HFFc6 (cell line): ENCODE data around the gene ATP8A1. TPM values are rescaled to one million over a fixed set of nuclear protein-coding genes. Genes with fewer than 3 reads are reported as not detected.

Source experiments
- DNase-seq: peaks from one replicate; pipeline ENCODE4 v3.0.0-alpha.2; 2018
- H3K27ac Mint-ChIP-seq: 2 replicates; pipeline ENCODE4 v1.8.0; 2020; ENCODE audit warnings: mild to moderate bottlenecking, mixed read lengths
- H3K27me3 Mint-ChIP-seq: 2 replicates; pipeline ENCODE4 v1.8.0; 2021; ENCODE audit warnings: mild to moderate bottlenecking, moderate library complexity, mixed read lengths; ENCODE audit not compliant: insufficient read depth
- H3K36me3 Mint-ChIP-seq: 2 replicates; pipeline ENCODE4 v1.8.0; 2021; ENCODE audit warnings: low read depth, mixed read lengths
- H3K4me1 Mint-ChIP-seq: 2 replicates; pipeline ENCODE4 v1.8.0; 2020; ENCODE audit warnings: low read depth, mixed read lengths
- H3K4me3 Mint-ChIP-seq: 2 replicates; pipeline ENCODE4 v1.8.0; 2020; ENCODE audit warnings: mild to moderate bottlenecking, moderate library complexity, mixed read lengths
- H3K9me3 Mint-ChIP-seq: 2 replicates; pipeline ENCODE4 v1.8.0; 2020; ENCODE audit warnings: mild to moderate bottlenecking, mixed read lengths
- total RNA-seq, 6 experiments: library from RNA; stranded (reverse); fragmentation: NEBNext Ultra II Directional; extraction: Animal tissue kit (Norgen Biotek cat#: 25700); gene quantifications; 2 replicates in 1 of 6; 3 replicates in 5 of 6; pipeline ENCODE4 v1.2.3, GENCODE V29; 2021
- TF ChIP-seq, protein P1 (sequence below): fragments of 200-600 bp; sonication (generic); IDR thresholded peaks from 2 replicates; pipeline ENCODE4 v1.5.0; 2021; ENCODE audit warnings: antibody characterized with exemption, mild to moderate bottlenecking

Gene ATP8A1
- total RNA-seq, 6 experiments from 2014 or later: 0.03 to 0.28 (median 0.11) TPM

DNA sequence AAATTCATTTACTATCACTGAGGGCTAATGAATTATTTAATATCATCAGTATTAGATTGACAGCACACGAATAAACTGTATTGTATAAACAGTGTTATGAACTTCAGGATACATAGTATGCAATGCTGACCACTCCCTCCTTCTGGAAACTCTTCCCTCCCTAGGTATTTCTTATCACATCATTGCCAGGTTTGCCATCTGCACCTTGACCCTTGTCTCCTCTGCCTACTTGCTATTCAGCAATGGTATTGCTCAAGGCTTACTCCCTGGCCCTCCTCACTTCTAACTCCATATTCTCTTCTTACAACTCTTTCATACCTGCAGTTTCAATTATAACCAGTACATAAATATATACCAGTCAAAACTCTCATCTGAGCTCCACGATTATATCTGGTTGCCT is 38.9 kb downstream of the ATP8A1 start:
- H3K36me3 Mint-ChIP-seq: no peaks in the 10 kb centered on the region
- peaks cover 10% of the 10 kb centered on the region for H3K9me3 Mint-ChIP-seq
- no peak for DNase-seq
- no peak overlapping the region for H3K27ac Mint-ChIP-seq
- TF ChIP-seq, protein P1, sequence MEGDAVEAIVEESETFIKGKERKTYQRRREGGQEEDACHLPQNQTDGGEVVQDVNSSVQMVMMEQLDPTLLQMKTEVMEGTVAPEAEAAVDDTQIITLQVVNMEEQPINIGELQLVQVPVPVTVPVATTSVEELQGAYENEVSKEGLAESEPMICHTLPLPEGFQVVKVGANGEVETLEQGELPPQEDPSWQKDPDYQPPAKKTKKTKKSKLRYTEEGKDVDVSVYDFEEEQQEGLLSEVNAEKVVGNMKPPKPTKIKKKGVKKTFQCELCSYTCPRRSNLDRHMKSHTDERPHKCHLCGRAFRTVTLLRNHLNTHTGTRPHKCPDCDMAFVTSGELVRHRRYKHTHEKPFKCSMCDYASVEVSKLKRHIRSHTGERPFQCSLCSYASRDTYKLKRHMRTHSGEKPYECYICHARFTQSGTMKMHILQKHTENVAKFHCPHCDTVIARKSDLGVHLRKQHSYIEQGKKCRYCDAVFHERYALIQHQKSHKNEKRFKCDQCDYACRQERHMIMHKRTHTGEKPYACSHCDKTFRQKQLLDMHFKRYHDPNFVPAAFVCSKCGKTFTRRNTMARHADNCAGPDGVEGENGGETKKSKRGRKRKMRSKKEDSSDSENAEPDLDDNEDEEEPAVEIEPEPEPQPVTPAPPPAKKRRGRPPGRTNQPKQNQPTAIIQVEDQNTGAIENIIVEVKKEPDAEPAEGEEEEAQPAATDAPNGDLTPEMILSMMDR: no peak
- H3K27me3 Mint-ChIP-seq: no peaks in the 10 kb centered on the region
- no peak overlapping the region for H3K4me3 Mint-ChIP-seq
- no peaks in the 10 kb centered on the region for H3K4me1 Mint-ChIP-seq

DNA sequence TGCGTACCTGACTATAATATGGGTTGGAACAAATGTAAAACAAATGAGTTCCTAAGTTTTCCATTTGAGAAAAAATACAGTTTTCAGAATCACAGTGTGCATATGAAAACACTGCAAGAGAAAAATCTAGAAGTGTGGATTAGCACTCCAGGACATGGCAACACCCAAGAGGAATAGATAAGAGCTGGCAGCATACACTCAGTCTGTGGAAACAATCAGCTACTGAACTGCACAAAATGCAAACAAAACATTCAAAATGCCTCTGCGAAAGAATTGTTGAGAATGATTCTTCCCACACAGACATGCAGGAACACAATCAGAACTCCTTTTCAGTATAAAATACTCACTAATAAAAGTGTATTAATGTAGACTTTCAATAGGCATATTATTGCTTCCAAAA is 39.9 kb downstream of the ATP8A1 start:
- no peak for DNase-seq
- TF ChIP-seq, protein P1: no peak
- Mint-ChIP-seq H3K36me3 (no peaks in the 10 kb centered on the region), H3K27me3 (no peaks in the 10 kb centered on the region), H3K4me3 (no peak overlapping the region), H3K9me3 (peaks cover 10% of the 10 kb centered on the region), H3K4me1 (no peaks in the 10 kb centered on the region), H3K27ac (no peak overlapping the region)

DNA sequence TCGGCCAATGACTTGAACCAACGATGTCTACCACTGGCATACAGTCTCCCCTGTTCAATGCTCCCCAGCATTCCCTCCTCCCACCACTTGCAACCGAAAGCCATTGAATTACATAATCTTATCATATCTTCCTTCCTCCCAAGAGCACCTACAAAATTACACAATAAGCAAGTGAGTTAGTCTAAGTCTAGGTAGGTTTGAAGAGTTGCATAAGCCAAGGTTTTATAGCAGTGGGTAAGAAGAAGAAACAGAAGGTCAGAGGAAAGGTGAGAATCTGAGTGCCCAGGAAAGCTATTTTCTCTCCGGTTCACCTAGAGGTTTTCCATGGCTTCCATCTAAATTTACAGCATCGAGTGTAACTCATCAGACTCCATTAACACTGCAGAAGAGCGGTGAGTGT is 40.3 kb downstream of the ATP8A1 start:
- H3K36me3 Mint-ChIP-seq: no peaks in the 10 kb centered on the region
- TF ChIP-seq, protein P1: no peak
- H3K27me3 Mint-ChIP-seq: no peaks in the 10 kb centered on the region
- H3K9me3 Mint-ChIP-seq: peaks cover 6% of the 10 kb centered on the region
- H3K27ac Mint-ChIP-seq: no peak overlapping the region
- DNase-seq: no peak
- no peak overlapping the region for H3K4me3 Mint-ChIP-seq
- H3K4me1 Mint-ChIP-seq: no peaks in the 10 kb centered on the region

DNA sequence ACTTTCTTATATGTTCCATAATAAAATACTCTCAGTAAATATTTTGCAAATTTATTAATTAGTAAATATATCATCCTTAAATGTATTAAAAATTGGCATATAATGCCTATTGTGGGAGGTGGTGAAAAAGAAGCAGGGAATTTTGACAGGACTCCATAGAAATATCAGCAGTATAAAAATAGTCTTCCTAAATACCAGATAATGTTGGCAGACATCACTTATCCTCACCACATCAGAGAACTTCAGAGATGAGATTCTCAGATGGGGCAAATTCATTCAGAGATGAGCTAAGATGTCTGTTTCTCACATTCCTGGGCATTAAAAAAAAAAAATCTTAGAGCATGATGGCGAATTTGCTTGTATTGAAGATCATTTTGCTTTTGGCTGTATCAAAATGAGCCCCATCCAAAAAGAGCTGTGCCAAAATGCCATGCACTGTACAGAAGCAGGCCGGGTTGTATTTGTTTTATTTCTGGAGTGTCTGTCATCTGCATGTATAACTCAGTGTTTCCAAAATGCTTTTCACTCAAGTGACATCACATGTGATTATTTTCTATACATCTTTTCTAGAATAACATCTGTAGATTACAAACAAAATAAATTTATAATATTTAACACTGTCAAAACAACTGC is 41.7 kb downstream of the ATP8A1 start:
- DNase-seq: no peak
- H3K4me1 Mint-ChIP-seq: no peaks in the 10 kb centered on the region
- no peak overlapping the region for H3K27ac Mint-ChIP-seq
- H3K36me3 Mint-ChIP-seq: no peaks in the 10 kb centered on the region
- H3K9me3 Mint-ChIP-seq: peaks cover 12% of the 10 kb centered on the region; the same call in 1 of the 2 replicates
- H3K4me3 Mint-ChIP-seq: no peak overlapping the region
- no peaks in the 10 kb centered on the region for H3K27me3 Mint-ChIP-seq
- TF ChIP-seq, protein P1: no peak

GRCh38 chr4:42612898-42613297 is 44.0 kb downstream of the ATP8A1 start:
- Mint-ChIP-seq H3K4me1 (no peaks in the 10 kb centered on the region), H3K27ac (no peak overlapping the region), H3K36me3 (no peaks in the 10 kb centered on the region), H3K4me3 (no peak overlapping the region), H3K27me3 (no peaks in the 10 kb centered on the region), H3K9me3 (peaks cover 17% of the 10 kb centered on the region)
- no peak for DNase-seq
- TF ChIP-seq, protein P1: no peak
